GM23248 (cell line): Measurements from ENCODE around the gene HOXC11.

Experiments
- EZH2 ChIP-seq: fragments of 200-600 bp; sonication (generic); IDR thresholded peaks from 2 replicates; pipeline ENCODE4 v1.6.1; 2018; ENCODE audit warnings: antibody characterized with exemption, mild to moderate bottlenecking; ENCODE audit not compliant: insufficient read depth, poor library complexity, severe bottlenecking
- EZH2phosphoT487 ChIP-seq: fragments of 200-600 bp; sonication (generic); IDR thresholded peaks from 2 replicates; pipeline ENCODE4 v1.6.1; 2018; ENCODE audit warnings: antibody characterized with exemption, moderate library complexity, mild to moderate bottlenecking, low read depth; ENCODE audit not compliant: insufficient read depth

GRCh38 chr12:53970451-53970850, 2.5 kb upstream of the HOXC11 start:
- TF ChIP-seq EZH2phosphoT487 (no peak), EZH2 (peak; percentile 47)
